K562 (cell line): ENCODE data around the gene HIPK1. TPM values are rescaled to one million over a fixed set of nuclear protein-coding genes. Genes with fewer than 3 reads are reported as not detected.

Experiments used
- ATF1 ChIP-seq, 2 experiments: fragments of 450-650 bp in 1 of 2; IDR thresholded peaks; 2 replicates each; pipeline ENCODE4 v1.6.1; 2016; ENCODE audit warnings: missing compliant biosample characterization in 1 of 2, missing genetic modification characterization in 1 of 2
- CAMTA2 ChIP-seq: fragments of 250-450 bp; sonication (Bioruptor Pico); conservative IDR thresholded peaks from 2 replicates; pipeline ENCODE4 v1.5.1; 2022
- DDX20 ChIP-seq: fragments of 450-650 bp; IDR thresholded peaks from 2 replicates; pipeline ENCODE4 v1.6.1; 2016; ENCODE audit warnings: missing genetic modification characterization, low read depth, mild to moderate bottlenecking, missing compliant biosample characterization, moderate library complexity
- DMBX1 ChIP-seq: fragments of 250-450 bp; sonication (Bioruptor Pico); IDR thresholded peaks from 2 replicates; pipeline ENCODE4 v1.8.0; 2022; ENCODE audit warnings: inconsistent platforms, mild to moderate bottlenecking, moderate library complexity, borderline replicate concordance
- ETV1 ChIP-seq: fragments of 450-650 bp; conservative IDR thresholded peaks from 2 replicates; pipeline ENCODE4 v1.6.1; 2016; ENCODE audit warnings: missing genetic modification characterization, control low read depth, low read depth, missing compliant biosample characterization
- FOSL1 ChIP-seq: fragments of 200-800 bp; sonication (Bioruptor generic); conservative IDR thresholded peaks from 2 replicates; pipeline ENCODE4 v1.6.1; 2016; ENCODE audit warnings: missing genetic modification characterization, missing compliant biosample characterization
- HNRNPH1 ChIP-seq: fragments of 200-400 bp; formaldehyde crosslinking; optimal IDR thresholded peaks from 2 replicates; pipeline ENCODE3; 2017; ENCODE audit warnings: low read depth, mild to moderate bottlenecking, low read length, moderate library complexity
- KDM5B ChIP-seq: fragments of 200-600 bp; sonication (generic); IDR thresholded peaks from 2 replicates; pipeline ENCODE4 v1.6.1; 2012; ENCODE audit warnings: low read depth, mild to moderate bottlenecking, moderate library complexity, low read length, control low read depth, inconsistent platforms; ENCODE audit not compliant: insufficient replicate concordance
- L3MBTL2 ChIP-seq: fragments of 450-650 bp; IDR thresholded peaks from 2 replicates; pipeline ENCODE4 v1.6.1; 2016; ENCODE audit warnings: mild to moderate bottlenecking, moderate library complexity
- POLR2AphosphoS2 ChIP-seq: IDR thresholded peaks from 2 replicates; pipeline ENCODE4 v1.6.1; 2012; ENCODE audit warnings: low read length, improper control_type of control experiment
- SIX5 ChIP-seq, 2 experiments: IDR thresholded peaks; 2 replicates each; pipeline ENCODE4 v1.6.1; 2011; ENCODE audit warnings: low read length in 2 of 2, borderline replicate concordance in 1 of 2, low read depth in 1 of 2, mild to moderate bottlenecking in 1 of 2, moderate library complexity in 1 of 2; ENCODE audit not compliant: insufficient read depth in 1 of 2
- SMARCB1 ChIP-seq: IDR thresholded peaks from 2 replicates; pipeline ENCODE4 v1.6.1; 2011; ENCODE audit warnings: improper control_type of control experiment, low read depth; ENCODE audit not compliant: insufficient read length
- SRF ChIP-seq, 2 experiments: fragments of 250-450, 450-650 bp in 1 of 2; sonication (Bioruptor Pico) in 1 of 2; sonication (generic) in 1 of 2; formaldehyde crosslinking; IDR thresholded peaks; 2 replicates each; pipeline versions ENCODE4 v1.5.0 to v1.5.1; 2020 to 2022; ENCODE audit warnings: mild to moderate bottlenecking in 1 of 2, missing genetic modification reagents in 1 of 2
- TEAD2 ChIP-seq: fragments of 450-650 bp; IDR thresholded peaks from 2 replicates; pipeline ENCODE4 v1.6.1; 2016; ENCODE audit warnings: missing genetic modification characterization, control low read depth, missing compliant biosample characterization
- ZNF324 ChIP-seq: fragments of 250-450 bp; sonication (Bioruptor Pico); IDR thresholded peaks from 2 replicates; pipeline ENCODE4 v1.4.0; 2020; ENCODE audit warnings: mild to moderate bottlenecking
- polyA plus RNA-seq, 8 experiments: library from polyadenylated mRNA; depleted of rRNA in 4 of 8; stranded (reverse) in 5 of 8; unstranded in 3 of 8; fragments of >200 nt; fragmentation: Nextera tagmentation in 2 of 8; fragmentation: Illumina TruSeq in 1 of 8; extraction: Ambion mirVana in 2 of 8; extraction: Trizol in 1 of 8; gene quantifications; 2 replicates each; pipeline versions ENCODE4 v1.2.1 to v1.2.3, GENCODE V29; 2011 to 2014; ENCODE audit warnings: inconsistent platforms in 1 of 8, missing spikeins in 1 of 8
- total RNA-seq, 7 experiments: library from RNA; depleted of rRNA in 6 of 7; stranded (reverse); fragments of >200 nt in 6 of 7; fragmentation: Illumina TruSeq in 2 of 7; extraction: Trizol in 2 of 7; gene quantifications; 2 replicates each; pipeline versions ENCODE4 v1.2.1 to v1.2.3, GENCODE V29; 2011 to 2021; ENCODE audit warnings: low replicate concordance in 1 of 7
- TF ChIP-seq, protein P1 (sequence below): fragments of 200-800 bp; sonication (Bioruptor generic); IDR thresholded peaks from 2 replicates; pipeline ENCODE4 v1.6.1; 2017; ENCODE audit warnings: missing genetic modification characterization, missing compliant biosample characterization
- TF ChIP-seq, protein P2 (sequence below): fragments of 450-650 bp; formaldehyde crosslinking; IDR thresholded peaks from 2 replicates; pipeline ENCODE4 v1.4.0; 2020; ENCODE audit warnings: mild to moderate bottlenecking, moderate library complexity
- TF ChIP-seq, protein P3 (sequence below), 2 experiments: IDR thresholded peaks; 2 replicates each; pipeline ENCODE4 v1.6.1; 2012; ENCODE audit warnings: improper control_type of control experiment in 2 of 2, low read depth in 2 of 2, low read length in 2 of 2, borderline replicate concordance in 1 of 2
- TF ChIP-seq, protein P4 (sequence below): fragments of 250-450 bp; sonication (Bioruptor Pico); IDR thresholded peaks from 2 replicates; pipeline ENCODE4 v1.8.0; 2022; ENCODE audit warnings: moderate library complexity, mild to moderate bottlenecking, inconsistent platforms

The HIPK1 gene
- total and polyA plus RNA-seq, 9 of the 15 experiments (the other 6 are each of a cell fraction or from before 2014, with no cell fraction given): 10.0 to 57.9 (median 29.6) TPM

DNA sequence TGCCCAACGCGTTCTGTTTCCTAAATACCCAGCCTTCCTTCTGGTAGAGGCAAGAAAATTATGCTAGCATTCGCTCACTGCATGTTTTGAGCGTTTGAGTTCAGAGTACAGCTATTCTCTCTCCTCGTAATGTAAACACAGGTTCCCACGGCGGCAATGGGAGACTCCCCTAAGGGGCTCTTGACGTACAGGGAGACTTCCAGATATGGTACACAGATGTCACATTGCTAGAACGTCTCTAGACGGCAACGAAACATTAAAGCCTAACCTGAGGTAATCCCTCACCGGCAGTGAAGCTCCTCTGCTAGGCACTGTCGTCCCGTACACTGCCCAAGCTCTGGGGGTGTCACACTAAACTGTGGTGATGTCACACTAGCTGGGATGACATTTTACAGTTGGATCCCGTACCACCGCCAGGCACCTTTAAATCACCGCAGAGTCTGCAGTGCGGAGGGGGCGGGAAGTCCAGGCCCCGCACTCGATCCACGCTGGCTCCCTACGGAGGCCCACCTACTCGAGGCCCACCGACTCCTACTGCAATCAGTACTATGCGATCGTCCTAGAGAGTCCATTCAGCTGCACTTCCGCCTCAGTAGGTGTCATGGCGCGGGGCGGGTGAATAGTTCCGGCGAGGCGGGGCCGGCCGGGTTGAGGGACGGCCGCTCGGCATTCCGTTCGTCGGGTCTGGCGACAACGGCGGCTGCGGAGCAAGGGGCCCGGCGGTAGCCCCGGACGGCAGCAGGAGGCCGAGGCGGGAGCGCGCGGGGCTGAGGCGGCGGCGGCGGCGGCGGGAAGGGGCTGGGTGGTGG lies at the start of gene HIPK1 (continued):
- TF ChIP-seq, protein P1, sequence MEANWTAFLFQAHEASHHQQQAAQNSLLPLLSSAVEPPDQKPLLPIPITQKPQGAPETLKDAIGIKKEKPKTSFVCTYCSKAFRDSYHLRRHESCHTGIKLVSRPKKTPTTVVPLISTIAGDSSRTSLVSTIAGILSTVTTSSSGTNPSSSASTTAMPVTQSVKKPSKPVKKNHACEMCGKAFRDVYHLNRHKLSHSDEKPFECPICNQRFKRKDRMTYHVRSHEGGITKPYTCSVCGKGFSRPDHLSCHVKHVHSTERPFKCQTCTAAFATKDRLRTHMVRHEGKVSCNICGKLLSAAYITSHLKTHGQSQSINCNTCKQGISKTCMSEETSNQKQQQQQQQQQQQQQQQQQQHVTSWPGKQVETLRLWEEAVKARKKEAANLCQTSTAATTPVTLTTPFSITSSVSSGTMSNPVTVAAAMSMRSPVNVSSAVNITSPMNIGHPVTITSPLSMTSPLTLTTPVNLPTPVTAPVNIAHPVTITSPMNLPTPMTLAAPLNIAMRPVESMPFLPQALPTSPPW: peak; percentile 97
- peak; percentile 56; the same call in 1 of the 2 replicates for TF ChIP-seq ZNF324 (CRISPR knock-in tag)
- TF ChIP-seq HNRNPH1: no peak
- TF ChIP-seq ATF1 (CRISPR knock-in tag; IDR thresholded peaks at IDR 0.05): no peak
- peak; percentile 98 for TF ChIP-seq ATF1 (tag; IDR thresholded peaks at IDR 0.05)
- TF ChIP-seq SIX5 (IDR thresholded peaks at IDR 0.05; ENCODE audit: borderline replicate concordance in 1 of 2, insufficient read depth in 1 of 2, low read depth in 1 of 2, low read length in 2 of 2): peak; percentile 69 to 70; a peak in 3 of 4 replicates
- TF ChIP-seq KDM5B: peak; percentile 66
- TF ChIP-seq TEAD2: no peak; the same call in 1 of the 2 replicates
- no peak for TF ChIP-seq CAMTA2 (CRISPR knock-in tag)
- peak; percentile 58 for TF ChIP-seq L3MBTL2
- TF ChIP-seq SRF (CRISPR knock-in tag; IDR thresholded peaks at IDR 0.05): peak in 1 of 2 experiments; percentile 77; a peak in 2 of 4 replicates
- TF ChIP-seq, protein P2, sequence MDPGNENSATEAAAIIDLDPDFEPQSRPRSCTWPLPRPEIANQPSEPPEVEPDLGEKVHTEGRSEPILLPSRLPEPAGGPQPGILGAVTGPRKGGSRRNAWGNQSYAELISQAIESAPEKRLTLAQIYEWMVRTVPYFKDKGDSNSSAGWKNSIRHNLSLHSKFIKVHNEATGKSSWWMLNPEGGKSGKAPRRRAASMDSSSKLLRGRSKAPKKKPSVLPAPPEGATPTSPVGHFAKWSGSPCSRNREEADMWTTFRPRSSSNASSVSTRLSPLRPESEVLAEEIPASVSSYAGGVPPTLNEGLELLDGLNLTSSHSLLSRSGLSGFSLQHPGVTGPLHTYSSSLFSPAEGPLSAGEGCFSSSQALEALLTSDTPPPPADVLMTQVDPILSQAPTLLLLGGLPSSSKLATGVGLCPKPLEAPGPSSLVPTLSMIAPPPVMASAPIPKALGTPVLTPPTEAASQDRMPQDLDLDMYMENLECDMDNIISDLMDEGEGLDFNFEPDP: 0 out of 2 replicates have a peak, but pooled peaks have one; percentile 52
- TF ChIP-seq, protein P3, sequence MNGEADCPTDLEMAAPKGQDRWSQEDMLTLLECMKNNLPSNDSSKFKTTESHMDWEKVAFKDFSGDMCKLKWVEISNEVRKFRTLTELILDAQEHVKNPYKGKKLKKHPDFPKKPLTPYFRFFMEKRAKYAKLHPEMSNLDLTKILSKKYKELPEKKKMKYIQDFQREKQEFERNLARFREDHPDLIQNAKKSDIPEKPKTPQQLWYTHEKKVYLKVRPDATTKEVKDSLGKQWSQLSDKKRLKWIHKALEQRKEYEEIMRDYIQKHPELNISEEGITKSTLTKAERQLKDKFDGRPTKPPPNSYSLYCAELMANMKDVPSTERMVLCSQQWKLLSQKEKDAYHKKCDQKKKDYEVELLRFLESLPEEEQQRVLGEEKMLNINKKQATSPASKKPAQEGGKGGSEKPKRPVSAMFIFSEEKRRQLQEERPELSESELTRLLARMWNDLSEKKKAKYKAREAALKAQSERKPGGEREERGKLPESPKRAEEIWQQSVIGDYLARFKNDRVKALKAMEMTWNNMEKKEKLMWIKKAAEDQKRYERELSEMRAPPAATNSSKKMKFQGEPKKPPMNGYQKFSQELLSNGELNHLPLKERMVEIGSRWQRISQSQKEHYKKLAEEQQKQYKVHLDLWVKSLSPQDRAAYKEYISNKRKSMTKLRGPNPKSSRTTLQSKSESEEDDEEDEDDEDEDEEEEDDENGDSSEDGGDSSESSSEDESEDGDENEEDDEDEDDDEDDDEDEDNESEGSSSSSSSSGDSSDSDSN (IDR thresholded peaks at IDR 0.05; ENCODE audit: borderline replicate concordance in 1 of 2, low read depth in 2 of 2, low read length in 2 of 2): no peak
- TF ChIP-seq FOSL1 (tag): peak; percentile 56; the same call in 1 of the 2 replicates
- TF ChIP-seq, protein P4, sequence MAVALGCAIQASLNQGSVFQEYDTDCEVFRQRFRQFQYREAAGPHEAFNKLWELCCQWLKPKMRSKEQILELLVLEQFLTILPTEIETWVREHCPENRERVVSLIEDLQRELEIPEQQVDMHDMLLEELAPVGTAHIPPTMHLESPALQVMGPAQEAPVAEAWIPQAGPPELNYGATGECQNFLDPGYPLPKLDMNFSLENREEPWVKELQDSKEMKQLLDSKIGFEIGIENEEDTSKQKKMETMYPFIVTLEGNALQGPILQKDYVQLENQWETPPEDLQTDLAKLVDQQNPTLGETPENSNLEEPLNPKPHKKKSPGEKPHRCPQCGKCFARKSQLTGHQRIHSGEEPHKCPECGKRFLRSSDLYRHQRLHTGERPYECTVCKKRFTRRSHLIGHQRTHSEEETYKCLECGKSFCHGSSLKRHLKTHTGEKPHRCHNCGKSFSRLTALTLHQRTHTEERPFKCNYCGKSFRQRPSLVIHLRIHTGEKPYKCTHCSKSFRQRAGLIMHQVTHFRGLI (CRISPR knock-in tag): no peak
- no peak for TF ChIP-seq DDX20 (tag)
- peak; percentile 60; the same call in 1 of the 2 replicates for TF ChIP-seq DMBX1
- no peak for TF ChIP-seq SMARCB1
- 0 out of 2 replicates have a peak, but pooled peaks have one; percentile 18 for TF ChIP-seq POLR2AphosphoS2
- TF ChIP-seq ETV1 (tag): peak; percentile 95
